ENCODE results near the gene TACR1. TPM values are rescaled to one million over a fixed set of nuclear protein-coding genes. Genes with fewer than 3 reads are reported as not detected.
A peak's percentile ranks its signal among the peaks of the same experiment; 100 is the strongest.

Gene TACR1
- total and polyA plus RNA-seq, 2 of the 13 experiments (the other 11 are each of a cell fraction or from before 2014, with no cell fraction given), result not detected

- TF ChIP-seq CC2D1A (CRISPR knock-in tag; IDR thresholded peaks at IDR 0.05) (no peak), GPBP1L1 (CRISPR knock-in tag; IDR thresholded peaks at IDR 0.05) (no peak), ZNF615 (CRISPR knock-in tag; IDR thresholded peaks at IDR 0.05; ENCODE audit: borderline replicate concordance) (no peak), ZNF367 (CRISPR knock-in tag; IDR thresholded peaks at IDR 0.05; ENCODE audit: borderline replicate concordance) (no peak), ZFP62 (CRISPR knock-in tag; IDR thresholded peaks at IDR 0.05) (no peak), ZNF691 (CRISPR knock-in tag; IDR thresholded peaks at IDR 0.05; ENCODE audit: borderline replicate concordance, low read depth) (no peak), TCF7L2 (IDR thresholded peaks at IDR 0.05; ENCODE audit: low read depth, low read length) (no peak), POGK (CRISPR knock-in tag; conservative IDR thresholded peaks at IDR 0.05) (no peak), ATF1 (CRISPR knock-in tag; IDR thresholded peaks at IDR 0.05) (no peak), CBFB (CRISPR knock-in tag; IDR thresholded peaks at IDR 0.05) (no peak), ETV6 (CRISPR knock-in tag; conservative IDR thresholded peaks at IDR 0.05) (no peak), ZNF205 (CRISPR knock-in tag; IDR thresholded peaks at IDR 0.05) (no peak), SNAPC2 (CRISPR knock-in tag; IDR thresholded peaks at IDR 0.05) (0 out of 2 replicates have a peak, but pooled peaks have one; percentile 28), ZMYM4 (CRISPR knock-in tag; IDR thresholded peaks at IDR 0.05) (no peak; the same call in 1 of the 2 replicates), GRHL1 (CRISPR knock-in tag; conservative IDR thresholded peaks at IDR 0.05) (no peak), THAP7 (CRISPR knock-in tag; IDR thresholded peaks at IDR 0.05) (peak; percentile 79), PRMT3 (CRISPR knock-in tag; IDR thresholded peaks at IDR 0.05; ENCODE audit: borderline replicate concordance, low read depth) (no peak), REPIN1 (CRISPR knock-in tag; IDR thresholded peaks at IDR 0.05; ENCODE audit: borderline replicate concordance, low read depth) (peak; percentile 52; the same call in 1 of the 2 replicates), DR1 (CRISPR knock-in tag; IDR thresholded peaks at IDR 0.05) (no peak), SUZ12 (IDR thresholded peaks at IDR 0.05; ENCODE audit: low read depth, low read length) (no peak), ZEB1 (IDR thresholded peaks at IDR 0.05; ENCODE audit: insufficient replicate concordance, low read depth) (no peak)
- TF ChIP-seq, protein P1, sequence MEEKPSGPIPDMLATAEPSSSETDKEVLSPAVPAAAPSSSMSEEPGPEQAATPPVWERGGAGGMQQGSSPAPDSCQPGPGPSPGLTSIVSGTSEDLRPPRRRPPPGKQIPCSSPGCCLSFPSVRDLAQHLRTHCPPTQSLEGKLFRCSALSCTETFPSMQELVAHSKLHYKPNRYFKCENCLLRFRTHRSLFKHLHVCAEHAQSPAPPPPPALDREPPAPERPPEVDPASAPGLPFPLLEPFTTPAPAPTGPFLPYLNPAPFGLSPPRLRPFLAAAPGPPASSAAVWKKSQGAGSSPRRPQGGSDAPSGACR (CRISPR knock-in tag; IDR thresholded peaks at IDR 0.05), result no peak
Measured at GRCh38 chr2:75064691-75065396, 134.5 kb downstream of the TACR1 start (continued).
